HUES48 (cell line): ENCODE results near the gene ENO2.

Experiments
- H3K27ac ChIP-seq: one replicate; pipeline ENCODE4 v1.7.0; 2013; ENCODE audit warnings: low read depth, low read length, inconsistent platforms
- H3K27me3 ChIP-seq: 2 replicates; pipeline ENCODE4 v1.6.1; 2013; ENCODE audit warnings: mild to moderate bottlenecking, low read length; ENCODE audit not compliant: control insufficient read depth, insufficient read depth
- H3K36me3 ChIP-seq: 2 replicates; pipeline ENCODE4 v1.6.1; 2013; ENCODE audit warnings: low read length; ENCODE audit not compliant: control insufficient read depth, insufficient read depth
- H3K4me1 ChIP-seq: 2 replicates; pipeline ENCODE4 v1.6.1; 2013; ENCODE audit warnings: mild to moderate bottlenecking, low read length; ENCODE audit not compliant: control insufficient read depth, insufficient read depth
- H3K4me3 ChIP-seq: 2 replicates; pipeline ENCODE4 v1.5.1; 2013; ENCODE audit warnings: mild to moderate bottlenecking, low read depth, low read length
- H3K9ac ChIP-seq: 2 replicates; pipeline ENCODE4 v1.6.1; 2013; ENCODE audit warnings: mild to moderate bottlenecking, low read depth, low read length, moderate library complexity
- H3K9me3 ChIP-seq: 2 replicates; pipeline ENCODE4 v1.6.1; 2013; ENCODE audit warnings: low read length; ENCODE audit not compliant: control insufficient read depth, insufficient read depth

ENO2 gene

DNA sequence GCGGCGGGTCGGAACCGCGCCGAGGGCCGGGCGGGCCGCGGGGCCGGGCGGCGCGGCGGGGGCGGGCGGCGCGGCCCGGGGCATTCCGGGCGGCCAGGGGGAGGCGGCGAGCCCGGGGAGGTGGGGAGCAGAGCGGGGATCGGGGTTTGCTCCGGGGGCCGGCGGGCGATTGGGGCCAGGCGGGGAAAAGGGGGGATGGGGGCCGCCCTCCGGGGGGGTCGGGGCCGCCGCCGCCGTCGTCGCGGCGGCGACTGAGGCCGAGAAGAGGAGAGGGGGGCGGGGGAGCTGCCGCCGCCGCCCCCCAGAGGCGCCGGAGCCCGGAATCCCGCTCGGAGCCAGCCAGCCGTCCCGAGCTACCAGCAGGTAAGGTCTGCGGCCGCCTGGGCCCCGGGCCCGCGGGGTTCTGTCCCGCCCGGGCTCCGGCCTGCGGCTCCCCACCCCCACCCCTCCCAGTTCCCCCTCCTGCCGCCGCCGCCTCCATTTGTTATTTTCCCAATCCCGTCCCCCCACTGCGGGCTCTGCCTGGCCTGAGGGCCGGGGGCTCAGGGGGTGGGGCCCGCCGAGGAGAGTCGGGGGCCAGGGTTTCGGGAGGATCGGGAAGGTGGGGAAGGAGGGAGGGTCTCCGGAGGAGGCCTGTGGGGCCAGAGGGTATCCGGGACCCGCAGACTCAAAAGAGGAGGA is 13.8 kb downstream of the ENO2 start:
- Histone ChIP-seq H3K4me3 (peak overlapping the region; percentile 66), H3K9me3 (no peaks in the 10 kb centered on the region), H3K27me3 (no peaks in the 10 kb centered on the region), H3K4me1 (peaks cover 30% of the 10 kb centered on the region), H3K36me3 (peaks cover 15% of the 10 kb centered on the region), H3K9ac (peak overlapping the region; percentile 4; the same call in 1 of the 2 replicates), H3K27ac (peak overlapping the region; percentile 67)

DNA sequence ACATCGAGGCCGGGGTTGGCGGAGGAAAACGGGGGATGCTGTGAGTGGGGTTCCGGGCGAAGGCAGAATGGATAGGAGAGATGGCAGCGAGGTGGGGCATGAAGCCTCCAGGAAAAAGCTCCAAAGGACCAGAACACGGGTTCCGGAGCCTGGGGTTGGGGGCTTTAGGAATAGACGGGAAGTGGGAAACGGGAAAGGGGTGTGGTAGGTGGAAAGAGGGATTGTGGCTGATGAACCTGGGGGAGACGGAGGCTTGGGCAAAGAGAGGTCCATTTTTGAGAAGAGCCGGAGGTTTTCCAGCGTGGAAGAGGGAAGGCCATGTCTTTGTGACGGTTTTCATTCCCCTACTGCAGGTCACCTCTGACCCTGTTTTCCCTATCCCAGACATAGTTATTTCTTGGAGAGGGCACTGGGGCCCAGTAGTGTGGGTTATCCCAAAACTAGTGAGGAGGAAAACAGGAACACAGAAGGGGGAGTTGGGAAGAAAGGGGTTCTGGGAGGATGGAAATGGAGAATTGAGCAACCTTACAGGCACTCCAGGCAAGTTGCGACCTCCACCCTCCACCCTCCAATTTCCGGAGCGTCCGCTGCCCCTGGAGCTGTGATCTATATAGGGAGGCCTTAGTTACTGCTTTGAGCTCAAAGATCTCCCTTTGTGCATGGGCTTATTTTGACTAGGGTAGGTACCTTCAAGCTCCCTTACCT is 14.5 kb downstream of the ENO2 start:
- H3K4me3 ChIP-seq, result peak overlapping the region; percentile 66
- peaks cover 16% of the 10 kb centered on the region for H3K36me3 ChIP-seq
- no peaks in the 10 kb centered on the region for H3K27me3 ChIP-seq
- peaks cover 30% of the 10 kb centered on the region for H3K4me1 ChIP-seq
- H3K9ac ChIP-seq, result peak overlapping the region; percentile 4; the same call in 1 of the 2 replicates
- H3K27ac ChIP-seq, result peak overlapping the region; percentile 67
- H3K9me3 ChIP-seq, result no peaks in the 10 kb centered on the region

DNA sequence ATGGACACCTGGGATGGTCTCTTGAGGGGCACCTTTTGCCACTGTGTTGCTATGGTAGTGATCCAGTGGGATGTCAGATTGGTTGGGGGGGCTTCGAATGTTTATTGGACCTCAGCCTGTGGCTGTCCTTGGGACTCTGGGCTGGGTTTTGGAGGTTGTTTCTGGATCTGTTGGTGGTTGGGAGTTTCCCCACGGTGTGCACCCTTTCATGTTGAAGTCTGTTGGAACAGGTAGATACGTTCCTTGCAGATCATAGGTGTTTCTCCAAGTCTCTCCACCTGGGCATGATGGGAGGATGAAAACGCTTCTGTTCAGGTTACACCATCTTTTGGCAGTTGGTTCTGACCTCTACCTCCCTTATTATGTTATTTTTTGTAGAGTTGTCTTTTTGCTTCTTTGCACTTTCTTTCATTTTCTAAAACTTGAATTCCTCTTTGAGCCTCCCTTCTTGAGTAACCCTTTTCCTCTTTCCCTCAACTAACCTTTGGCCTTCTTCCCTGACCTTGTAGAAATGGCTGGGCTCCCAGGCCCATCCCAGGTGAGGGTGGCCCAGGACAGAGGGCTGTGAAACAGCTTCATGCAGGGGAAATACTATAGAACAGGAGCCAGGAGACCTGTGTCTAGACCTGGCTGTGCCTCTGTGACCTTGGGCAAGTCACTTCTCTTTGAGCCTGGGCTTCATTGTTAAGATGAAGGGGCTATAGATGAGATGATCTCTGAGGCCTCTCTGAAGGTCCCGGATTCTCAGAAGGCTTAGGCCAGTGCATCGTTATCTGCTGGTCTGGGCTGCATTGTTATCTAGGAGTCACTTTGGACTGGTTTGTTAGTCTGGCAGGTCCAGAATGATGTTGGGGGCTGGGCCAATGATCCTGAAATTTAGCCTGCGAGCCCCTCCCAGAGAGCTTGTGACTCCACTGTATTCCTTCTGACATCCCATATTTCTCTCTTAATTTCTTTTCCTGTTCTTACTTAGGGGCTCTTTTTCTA is 15.4 kb downstream of the ENO2 start:
- H3K4me1 ChIP-seq, result peaks cover 26% of the 10 kb centered on the region
- H3K9ac ChIP-seq, result no peak overlapping the region
- peak overlapping the region; percentile 32 for H3K27ac ChIP-seq

DNA sequence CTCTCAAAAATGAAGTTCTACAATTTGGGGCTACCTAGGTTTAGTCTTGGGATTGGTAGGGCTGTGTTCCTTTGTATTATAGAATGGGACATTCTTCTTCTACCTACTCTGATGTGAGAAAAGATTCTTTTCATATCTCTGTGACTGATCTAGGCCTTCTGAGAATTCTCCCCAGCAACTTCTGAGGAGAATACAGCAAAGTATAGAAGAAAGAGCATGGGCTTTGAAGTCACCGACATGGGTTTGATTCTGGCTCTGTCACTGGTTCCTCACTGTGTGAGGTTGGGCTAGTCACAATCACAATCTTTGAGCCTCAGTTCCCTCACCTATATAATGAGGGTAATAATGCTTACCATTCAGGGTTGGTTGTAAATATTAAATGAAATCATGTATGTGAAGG is 18.4 kb downstream of the ENO2 start:
- no peaks in the 10 kb centered on the region for H3K27me3 ChIP-seq

More for the DNA sequence above, 15.4 kb downstream of the ENO2 start:
- Histone ChIP-seq H3K9me3 (no peaks in the 10 kb centered on the region), H3K36me3 (peaks cover 25% of the 10 kb centered on the region), H3K27me3 (no peaks in the 10 kb centered on the region), H3K4me3 (peak overlapping the region; percentile 66)

DNA sequence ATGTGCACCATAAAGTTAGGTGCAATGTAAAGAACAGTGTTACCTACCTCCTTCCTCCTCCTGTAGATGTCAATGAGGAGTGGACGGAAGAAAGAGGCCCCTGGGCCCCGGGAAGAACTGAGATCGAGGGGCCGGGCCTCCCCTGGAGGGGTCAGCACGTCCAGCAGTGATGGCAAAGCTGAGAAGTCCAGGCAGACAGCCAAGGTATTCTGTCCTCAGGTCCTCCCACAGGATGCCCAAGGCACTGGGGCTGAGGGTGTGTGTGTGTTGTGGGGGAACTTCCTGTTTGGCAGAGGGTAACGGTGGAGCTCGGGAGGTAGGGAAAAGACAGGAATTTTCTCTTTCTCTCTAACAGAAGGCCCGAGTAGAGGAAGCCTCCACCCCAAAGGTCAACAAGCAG is 19.7 kb downstream of the ENO2 start:
- Histone ChIP-seq H3K27ac (no peak overlapping the region), H3K9ac (no peak overlapping the region), H3K4me3 (no peak overlapping the region), H3K4me1 (peaks cover 10% of the 10 kb centered on the region), H3K36me3 (peaks cover 44% of the 10 kb centered on the region), H3K9me3 (no peaks in the 10 kb centered on the region), H3K27me3 (no peaks in the 10 kb centered on the region)

More for the DNA sequence above, 18.4 kb downstream of the ENO2 start:
- Histone ChIP-seq H3K9me3 (no peaks in the 10 kb centered on the region), H3K9ac (no peak overlapping the region), H3K36me3 (peaks cover 39% of the 10 kb centered on the region), H3K27ac (no peak overlapping the region), H3K4me1 (peaks cover 5% of the 10 kb centered on the region), H3K4me3 (no peak overlapping the region)

DNA sequence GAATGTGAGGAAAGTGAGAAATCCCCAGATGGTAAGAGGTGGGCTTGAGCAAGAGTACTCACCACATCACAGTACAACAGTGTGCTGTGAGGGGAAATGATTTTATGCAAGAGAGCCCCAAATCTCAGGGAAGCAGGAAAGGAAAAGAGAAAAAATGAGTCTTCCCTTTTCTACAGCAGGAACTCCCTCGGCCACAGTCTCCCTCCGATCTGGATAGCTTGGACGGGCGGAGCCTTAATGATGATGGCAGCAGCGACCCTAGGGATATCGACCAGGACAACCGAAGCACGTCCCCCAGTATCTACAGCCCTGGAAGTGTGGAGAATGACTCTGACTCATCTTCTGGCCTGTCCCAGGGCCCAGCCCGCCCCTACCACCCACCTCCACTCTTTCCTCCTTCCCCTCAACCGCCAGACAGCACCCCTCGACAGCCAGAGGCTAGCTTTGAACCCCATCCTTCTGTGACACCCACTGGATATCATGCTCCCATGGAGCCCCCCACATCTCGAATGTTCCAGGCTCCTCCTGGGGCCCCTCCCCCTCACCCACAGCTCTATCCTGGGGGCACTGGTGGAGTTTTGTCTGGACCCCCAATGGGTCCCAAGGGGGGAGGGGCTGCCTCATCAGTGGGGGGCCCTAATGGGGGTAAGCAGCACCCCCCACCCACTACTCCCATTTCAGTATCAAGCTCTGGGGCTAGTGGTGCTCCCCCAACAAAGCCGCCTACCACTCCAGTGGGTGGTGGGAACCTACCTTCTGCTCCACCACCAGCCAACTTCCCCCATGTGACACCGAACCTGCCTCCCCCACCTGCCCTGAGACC is 21.2 kb downstream of the ENO2 start:
- H3K9ac ChIP-seq, result no peak overlapping the region
- no peak overlapping the region for H3K4me3 ChIP-seq
- no peaks in the 10 kb centered on the region for H3K27me3 ChIP-seq
- H3K27ac ChIP-seq, result no peak overlapping the region
- H3K4me1 ChIP-seq, result peaks cover 5% of the 10 kb centered on the region
- H3K36me3 ChIP-seq, result peaks cover 51% of the 10 kb centered on the region
- H3K9me3 ChIP-seq, result no peaks in the 10 kb centered on the region

DNA sequence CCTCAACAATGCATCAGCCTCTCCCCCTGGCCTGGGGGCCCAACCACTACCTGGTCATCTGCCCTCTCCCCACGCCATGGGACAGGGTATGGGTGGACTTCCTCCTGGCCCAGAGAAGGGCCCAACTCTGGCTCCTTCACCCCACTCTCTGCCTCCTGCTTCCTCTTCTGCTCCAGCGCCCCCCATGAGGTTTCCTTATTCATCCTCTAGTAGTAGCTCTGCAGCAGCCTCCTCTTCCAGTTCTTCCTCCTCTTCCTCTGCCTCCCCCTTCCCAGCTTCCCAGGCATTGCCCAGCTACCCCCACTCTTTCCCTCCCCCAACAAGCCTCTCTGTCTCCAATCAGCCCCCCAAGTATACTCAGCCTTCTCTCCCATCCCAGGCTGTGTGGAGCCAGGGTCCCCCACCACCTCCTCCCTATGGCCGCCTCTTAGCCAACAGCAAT is 21.8 kb downstream of the ENO2 start:
- no peak overlapping the region for H3K27ac ChIP-seq

DNA sequence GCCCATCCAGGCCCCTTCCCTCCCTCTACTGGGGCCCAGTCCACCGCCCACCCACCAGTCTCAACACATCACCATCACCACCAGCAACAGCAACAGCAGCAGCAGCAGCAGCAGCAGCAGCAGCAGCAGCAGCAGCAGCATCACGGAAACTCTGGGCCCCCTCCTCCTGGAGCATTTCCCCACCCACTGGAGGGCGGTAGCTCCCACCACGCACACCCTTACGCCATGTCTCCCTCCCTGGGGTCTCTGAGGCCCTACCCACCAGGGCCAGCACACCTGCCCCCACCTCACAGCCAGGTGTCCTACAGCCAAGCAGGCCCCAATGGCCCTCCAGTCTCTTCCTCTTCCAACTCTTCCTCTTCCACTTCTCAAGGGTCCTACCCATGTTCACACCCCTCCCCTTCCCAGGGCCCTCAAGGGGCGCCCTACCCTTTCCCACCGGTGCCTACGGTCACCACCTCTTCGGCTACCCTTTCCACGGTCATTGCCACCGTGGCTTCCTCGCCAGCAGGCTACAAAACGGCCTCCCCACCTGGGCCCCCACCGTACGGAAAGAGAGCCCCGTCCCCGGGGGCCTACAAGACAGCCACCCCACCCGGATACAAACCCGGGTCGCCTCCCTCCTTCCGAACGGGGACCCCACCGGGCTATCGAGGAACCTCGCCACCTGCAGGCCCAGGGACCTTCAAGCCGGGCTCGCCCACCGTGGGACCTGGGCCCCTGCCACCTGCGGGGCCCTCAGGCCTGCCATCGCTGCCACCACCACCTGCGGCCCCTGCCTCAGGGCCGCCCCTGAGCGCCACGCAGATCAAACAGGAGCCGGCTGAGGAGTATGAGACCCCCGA is 22.5 kb downstream of the ENO2 start:
- Histone ChIP-seq H3K4me1 (peaks cover 5% of the 10 kb centered on the region; the same call in 1 of the 2 replicates), H3K4me3 (peak overlapping the region; percentile 71), H3K27ac (peak overlapping the region; percentile 98), H3K9ac (peak overlapping the region; percentile 88; the same call in 1 of the 2 replicates), H3K9me3 (no peaks in the 10 kb centered on the region), H3K27me3 (no peaks in the 10 kb centered on the region), H3K36me3 (peaks cover 64% of the 10 kb centered on the region)

More for the DNA sequence above, 21.8 kb downstream of the ENO2 start:
- no peak overlapping the region for H3K4me3 ChIP-seq
- H3K4me1 ChIP-seq, result peaks cover 5% of the 10 kb centered on the region; the same call in 1 of the 2 replicates
- no peaks in the 10 kb centered on the region for H3K9me3 ChIP-seq
- H3K9ac ChIP-seq, result no peak overlapping the region
- H3K36me3 ChIP-seq, result peaks cover 58% of the 10 kb centered on the region
- no peaks in the 10 kb centered on the region for H3K27me3 ChIP-seq

DNA sequence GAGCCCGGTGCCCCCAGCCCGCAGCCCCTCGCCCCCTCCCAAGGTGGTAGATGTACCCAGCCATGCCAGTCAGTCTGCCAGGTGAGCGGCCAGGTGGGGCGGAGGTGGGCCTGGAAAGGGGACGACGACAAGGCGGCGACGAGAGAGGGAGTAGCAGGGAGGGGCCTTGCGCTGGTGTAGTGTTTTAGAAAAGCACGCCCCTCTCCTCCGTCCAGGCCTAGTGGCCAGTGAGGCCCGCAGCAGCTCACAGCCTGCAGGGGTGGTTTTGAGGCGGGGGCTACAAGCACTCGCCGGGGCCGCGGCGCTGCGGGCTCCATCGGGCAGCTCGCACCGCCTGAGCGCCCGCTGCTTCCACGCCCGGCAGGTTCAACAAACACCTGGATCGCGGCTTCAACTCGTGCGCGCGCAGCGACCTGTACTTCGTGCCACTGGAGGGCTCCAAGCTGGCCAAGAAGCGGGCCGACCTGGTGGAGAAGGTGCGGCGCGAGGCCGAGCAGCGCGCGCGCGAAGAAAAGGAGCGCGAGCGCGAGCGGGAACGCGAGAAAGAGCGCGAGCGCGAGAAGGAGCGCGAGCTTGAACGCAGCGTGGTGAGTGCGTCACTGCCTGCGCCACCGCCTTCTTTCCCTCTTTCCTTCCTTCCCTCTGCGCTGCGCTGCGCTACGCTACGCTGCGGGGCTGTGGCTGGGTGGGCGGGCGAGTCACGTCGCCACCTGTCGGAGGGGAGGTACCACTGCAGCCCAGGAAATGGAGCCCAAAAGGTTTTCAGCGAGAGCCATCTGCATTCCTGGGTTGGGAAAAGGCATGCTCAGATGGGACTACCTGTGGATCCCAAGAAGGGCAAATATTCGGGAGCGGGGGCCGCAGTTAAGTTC is 23.3 kb downstream of the ENO2 start:
- peak overlapping the region; percentile 71 for H3K4me3 ChIP-seq
- peaks cover 7% of the 10 kb centered on the region; the same call in 1 of the 2 replicates for H3K4me1 ChIP-seq
- H3K36me3 ChIP-seq, result peaks cover 60% of the 10 kb centered on the region
- peak overlapping the region; percentile 88 for H3K9ac ChIP-seq
- peak overlapping the region; percentile 98 for H3K27ac ChIP-seq
- no peaks in the 10 kb centered on the region for H3K9me3 ChIP-seq
- no peaks in the 10 kb centered on the region for H3K27me3 ChIP-seq
